Caco-2 (cell line): ENCODE measurements around the gene EIF2B2. TPM values are rescaled to one million over a fixed set of nuclear protein-coding genes. Genes with fewer than 3 reads are reported as not detected.

ENCODE experiments used
- BruUV-seq: library from RNA; stranded (reverse); fragments of 400-500 nt; replicated peaks from 2 replicates; lab custom pipeline; 2021; lab: Mats Ljungman, UMichigan
- CTCF ChIA-PET: fragments of 300-600 bp; sonication (Branson Sonifier 250); formaldehyde crosslinking; loops from one replicate; lab custom pipeline; 2022; ENCODE audit warnings: antibody characterized with exemption; lab: Charles Lee
- POLR2A ChIA-PET: fragments of 300-600 bp; sonication (Branson Sonifier 250); formaldehyde crosslinking; loops from one replicate; lab custom pipeline; 2022; ENCODE audit warnings: antibody characterized with exemption; lab: Charles Lee
- DNase-seq, 2 experiments: peaks; one replicate each; pipeline versions ENCODE4 v3.0.0 to v3.0.0-alpha.2; 2020 to 2022
- H3K27me3 ChIP-seq: replicated peaks from 2 replicates; pipeline ENCODE4 v1.6.0; 2011; ENCODE audit warnings: low read length; ENCODE audit not compliant: control insufficient read depth, insufficient read depth
- H3K36me3 ChIP-seq: 2 replicates; pipeline ENCODE4 v1.5.1; 2011; ENCODE audit warnings: low read length; ENCODE audit not compliant: control insufficient read depth, insufficient read depth
- H3K4me1 ChIP-seq: fragments of 250-450 bp; sonication (Bioruptor Pico); 2 replicates; pipeline ENCODE4 v1.5.1; 2020; ENCODE audit warnings: mild to moderate bottlenecking
- H3K4me3 ChIP-seq: 2 replicates; pipeline ENCODE4 v1.5.1; 2011; ENCODE audit warnings: low read depth, mild to moderate bottlenecking, control low read depth, low read length
- H3K9me3 ChIP-seq: fragments of 250-450 bp; sonication (Bioruptor Pico); 2 replicates; pipeline ENCODE4 v1.5.1; 2020; ENCODE audit warnings: mild to moderate bottlenecking, moderate library complexity
- H3K27ac Mint-ChIP-seq: one replicate; pipeline ENCODE4 v1.8.0; 2022; ENCODE audit warnings: mixed read lengths; ENCODE audit not compliant: unreplicated experiment
- H3K27me3 Mint-ChIP-seq: one replicate; pipeline ENCODE4 v1.8.0; 2022; ENCODE audit warnings: mixed read lengths; ENCODE audit not compliant: insufficient read depth, unreplicated experiment
- H3K36me3 Mint-ChIP-seq: one replicate; pipeline ENCODE4 v1.8.0; 2022; ENCODE audit warnings: mild to moderate bottlenecking, mixed read lengths; ENCODE audit not compliant: insufficient read depth, unreplicated experiment
- H3K4me1 Mint-ChIP-seq: one replicate; pipeline ENCODE4 v1.8.0; 2022; ENCODE audit warnings: low read depth, mixed read lengths; ENCODE audit not compliant: unreplicated experiment
- H3K4me3 Mint-ChIP-seq: one replicate; pipeline ENCODE4 v1.8.0; 2022; ENCODE audit warnings: mild to moderate bottlenecking, moderate library complexity, mixed read lengths; ENCODE audit not compliant: unreplicated experiment
- H3K9me3 Mint-ChIP-seq: one replicate; pipeline ENCODE4 v1.8.0; 2022; ENCODE audit warnings: mixed read lengths; ENCODE audit not compliant: unreplicated experiment
- intact Hi-C: fragments of 100-400 bp; cut with micrococcal nuclease; formaldehyde crosslinking; loops from one replicate; pipeline ENCODE4 v1.10.0; 2022; ENCODE audit not compliant: unreplicated experiment
- total RNA-seq: library from RNA; stranded (reverse); gene quantifications from 2 replicates; pipeline ENCODE4 v1.2.3, GENCODE V29; 2022
- TF ChIP-seq, protein P1 (sequence below), 2 experiments: fragments of 200-600 bp in 1 of 2; IDR thresholded peaks; 1 replicate in 1 of 2; 2 replicates in 1 of 2; pipeline versions ENCODE4 v1.5.1 to v1.8.0; 2011 to 2022; ENCODE audit warnings: antibody characterized with exemption in 1 of 2, control low read depth in 1 of 2, inconsistent platforms in 1 of 2, low read depth in 1 of 2, low read length in 1 of 2, mild to moderate bottlenecking in 1 of 2, moderate library complexity in 1 of 2; ENCODE audit not compliant: insufficient read depth in 1 of 2, severe bottlenecking in 1 of 2, unreplicated experiment in 1 of 2

EIF2B2 gene
- total RNA-seq, 1 experiment from 2014 or later = 54.4 TPM

DNA sequence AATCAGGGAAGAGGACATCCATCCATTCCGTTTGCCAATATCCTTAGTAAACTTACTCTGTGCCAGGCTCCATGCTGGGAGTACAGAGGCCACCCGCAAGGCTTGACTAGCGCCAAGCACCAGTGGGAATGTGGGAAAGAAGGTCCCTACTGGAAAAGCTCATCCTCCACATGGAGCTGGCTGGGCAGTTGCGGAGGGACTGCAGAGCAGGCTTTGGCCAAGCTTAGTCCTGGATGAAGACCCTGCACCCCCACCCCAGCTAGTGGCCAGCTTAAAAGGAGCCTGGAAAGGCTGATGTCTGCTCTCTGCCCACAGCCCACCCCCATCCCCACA is 22.4 kb upstream of the EIF2B2 start:
- peaks cover 6% of the 10 kb centered on the region for H3K4me1 Mint-ChIP-seq
- no peaks in the 10 kb centered on the region for H3K36me3 Mint-ChIP-seq
- TF ChIP-seq, protein P1, sequence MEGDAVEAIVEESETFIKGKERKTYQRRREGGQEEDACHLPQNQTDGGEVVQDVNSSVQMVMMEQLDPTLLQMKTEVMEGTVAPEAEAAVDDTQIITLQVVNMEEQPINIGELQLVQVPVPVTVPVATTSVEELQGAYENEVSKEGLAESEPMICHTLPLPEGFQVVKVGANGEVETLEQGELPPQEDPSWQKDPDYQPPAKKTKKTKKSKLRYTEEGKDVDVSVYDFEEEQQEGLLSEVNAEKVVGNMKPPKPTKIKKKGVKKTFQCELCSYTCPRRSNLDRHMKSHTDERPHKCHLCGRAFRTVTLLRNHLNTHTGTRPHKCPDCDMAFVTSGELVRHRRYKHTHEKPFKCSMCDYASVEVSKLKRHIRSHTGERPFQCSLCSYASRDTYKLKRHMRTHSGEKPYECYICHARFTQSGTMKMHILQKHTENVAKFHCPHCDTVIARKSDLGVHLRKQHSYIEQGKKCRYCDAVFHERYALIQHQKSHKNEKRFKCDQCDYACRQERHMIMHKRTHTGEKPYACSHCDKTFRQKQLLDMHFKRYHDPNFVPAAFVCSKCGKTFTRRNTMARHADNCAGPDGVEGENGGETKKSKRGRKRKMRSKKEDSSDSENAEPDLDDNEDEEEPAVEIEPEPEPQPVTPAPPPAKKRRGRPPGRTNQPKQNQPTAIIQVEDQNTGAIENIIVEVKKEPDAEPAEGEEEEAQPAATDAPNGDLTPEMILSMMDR (IDR thresholded peaks at IDR 0.05; ENCODE audit: insufficient read depth in 1 of 2, low read depth in 1 of 2, low read length in 1 of 2, severe bottlenecking in 1 of 2, unreplicated experiment in 1 of 2) = no peak
- H3K4me1 ChIP-seq = peaks cover 21% of the 10 kb centered on the region
- intact Hi-C loops = no loop called here
- POLR2A ChIA-PET = no interaction called here
- no peaks in the 10 kb centered on the region for H3K9me3 Mint-ChIP-seq
- H3K9me3 ChIP-seq = no peaks in the 10 kb centered on the region
- H3K4me3 ChIP-seq = no peak overlapping the region
- H3K27me3 ChIP-seq = no peaks in the 10 kb centered on the region
- H3K27me3 Mint-ChIP-seq = no peaks in the 10 kb centered on the region
- H3K27ac Mint-ChIP-seq = no peak overlapping the region
- H3K4me3 Mint-ChIP-seq = no peak overlapping the region
- BruUV-seq = no TSS peak
- CTCF ChIA-PET = interaction anchor here (1.0 kb wide), 1 partner anchor 9 kb away, joined by 4 read pairs; no protein-coding TSS in a partner anchor
- H3K36me3 ChIP-seq = no peaks in the 10 kb centered on the region
- no peak for DNase-seq

DNA sequence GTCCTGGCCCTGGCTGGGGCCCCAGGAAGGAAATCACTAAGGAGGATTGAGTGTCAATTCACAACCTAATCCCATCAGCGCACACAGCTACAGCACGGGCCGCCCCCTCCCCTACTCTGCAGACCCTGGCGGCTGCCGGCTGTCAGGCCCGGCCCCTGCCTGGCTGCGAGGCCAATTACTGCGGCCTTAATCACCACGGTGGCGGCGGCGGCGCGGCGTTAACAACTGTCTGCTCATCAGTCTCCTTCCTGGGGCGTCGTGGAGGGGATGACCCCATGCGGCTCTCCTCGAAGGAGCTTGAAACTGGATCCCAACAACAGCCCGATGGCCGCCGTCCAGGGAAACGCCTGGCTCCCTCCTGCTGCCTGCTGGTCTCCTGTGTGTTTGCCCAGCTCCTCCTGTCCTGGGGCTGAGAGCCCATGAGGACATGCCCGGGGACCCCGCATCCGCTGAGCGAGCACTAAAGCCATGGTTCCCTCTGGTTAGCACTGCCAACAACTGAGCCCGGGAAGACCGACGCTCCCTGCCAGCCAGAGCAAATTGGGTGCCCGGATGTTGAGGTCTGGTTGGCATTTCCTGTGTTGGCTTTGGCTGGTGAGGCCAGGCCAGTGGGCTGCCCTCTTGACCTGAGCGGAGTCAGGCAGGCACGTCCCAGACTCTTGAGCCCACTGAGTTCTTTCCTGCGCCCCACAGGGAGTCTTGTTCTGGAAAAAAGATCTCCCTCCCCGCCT is 21.8 kb upstream of the EIF2B2 start:
- no peaks in the 10 kb centered on the region for H3K36me3 Mint-ChIP-seq
- no peaks in the 10 kb centered on the region for H3K27me3 Mint-ChIP-seq
- H3K4me1 Mint-ChIP-seq = peaks cover 6% of the 10 kb centered on the region
- no peaks in the 10 kb centered on the region for H3K9me3 Mint-ChIP-seq
- intact Hi-C loops = no loop called here
- ChIA-PET POLR2A (no interaction called here), CTCF (no interaction called here)
- H3K4me3 ChIP-seq = no peak overlapping the region
- peaks cover 21% of the 10 kb centered on the region for H3K4me1 ChIP-seq
- BruUV-seq = no TSS peak
- H3K9me3 ChIP-seq = no peaks in the 10 kb centered on the region
- H3K36me3 ChIP-seq = no peaks in the 10 kb centered on the region
- DNase-seq = no peak
- no peaks in the 10 kb centered on the region for H3K27me3 ChIP-seq
- no peak overlapping the region for H3K27ac Mint-ChIP-seq
- no peak overlapping the region for H3K4me3 Mint-ChIP-seq
- TF ChIP-seq, protein P1 (IDR thresholded peaks at IDR 0.05; ENCODE audit: insufficient read depth in 1 of 2, low read depth in 1 of 2, low read length in 1 of 2, severe bottlenecking in 1 of 2, unreplicated experiment in 1 of 2) = no peak

DNA sequence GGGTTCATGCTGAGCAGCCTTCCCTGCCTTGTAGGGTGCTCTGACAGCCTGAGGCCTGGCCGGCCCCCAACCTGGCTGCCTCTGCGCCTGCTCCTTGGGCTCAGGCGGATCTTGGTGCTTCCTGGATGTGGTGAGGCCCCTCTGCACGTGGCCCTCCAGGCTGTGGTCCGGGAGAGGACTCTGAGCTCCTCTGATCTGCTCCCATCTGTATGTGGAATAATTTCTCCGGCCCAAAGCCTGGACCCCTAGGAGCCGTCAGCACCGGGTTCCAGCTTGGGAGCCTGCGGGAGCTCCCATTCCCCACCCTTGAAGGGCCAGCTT is 21.3 kb upstream of the EIF2B2 start:
- Mint-ChIP-seq H3K36me3 (no peaks in the 10 kb centered on the region), H3K27ac (no peak overlapping the region), H3K27me3 (no peaks in the 10 kb centered on the region), H3K4me1 (peaks cover 6% of the 10 kb centered on the region), H3K9me3 (no peaks in the 10 kb centered on the region), H3K4me3 (no peak overlapping the region)
- Histone ChIP-seq H3K36me3 (no peaks in the 10 kb centered on the region), H3K4me1 (peaks cover 21% of the 10 kb centered on the region), H3K9me3 (no peaks in the 10 kb centered on the region), H3K27me3 (no peaks in the 10 kb centered on the region), H3K4me3 (no peak overlapping the region)
- no TSS peak for BruUV-seq
- TF ChIP-seq, protein P1 (IDR thresholded peaks at IDR 0.05; ENCODE audit: insufficient read depth in 1 of 2, low read depth in 1 of 2, low read length in 1 of 2, severe bottlenecking in 1 of 2, unreplicated experiment in 1 of 2) = no peak
- intact Hi-C loops = no loop called here
- no peak for DNase-seq
- POLR2A ChIA-PET = no interaction called here
- CTCF ChIA-PET = no interaction called here
